GM19035 (cell line): ENCODE results near the gene C2CD2.
"Not testable (repeated sequence)": the region's sequence is repeated elsewhere in the genome, so short reads cannot be mapped to it uniquely, and the experiment has no call there.

ENCODE experiments used
- ATAC-seq: cut with Tn5 transposase; IDR thresholded peaks from one replicate; pipeline ENCODE4 v1.9.1; 2021; ENCODE audit not compliant: unreplicated experiment

C2CD2 gene

GRCh38 chr21:41953831-41954653, at the start of gene C2CD2:
Gene C2CD2, minus strand, starts transcription at chr21:41954018. Its CDS starts 370 bp downstream, at chr21:41953648.
- ATAC-seq, result peak; percentile 52

GRCh38 chr21:42003051-42003461, 49.2 kb upstream of the C2CD2 start:
- ATAC-seq, result no peak

GRCh38 chr21:42002421-42002958, 48.7 kb upstream of the C2CD2 start:
- ATAC-seq, result peak; percentile 75

- ATAC-seq, result no peak
Measured at GRCh38 chr21:42001781-42002180, 48.0 kb upstream of the C2CD2 start.

DNA sequence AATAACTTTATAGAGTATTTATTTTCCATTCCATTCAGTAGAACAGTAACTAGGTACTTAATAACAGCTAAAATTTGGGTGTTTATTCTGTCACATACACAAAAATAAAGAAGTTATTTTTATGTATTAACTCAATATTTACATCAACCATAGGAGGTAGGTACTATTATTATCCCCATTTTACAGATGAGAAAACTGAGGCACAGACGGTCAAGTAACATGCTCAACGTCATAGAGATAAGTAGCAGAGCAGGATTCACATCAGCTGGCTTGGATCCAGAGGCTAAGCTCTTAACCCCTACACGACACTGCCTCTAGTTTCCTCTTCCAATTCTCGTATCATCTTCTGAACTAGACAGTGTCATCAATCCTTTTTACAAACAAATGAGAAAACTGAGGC, 47.1 kb upstream of the C2CD2 start:
- ATAC-seq, result no peak

DNA sequence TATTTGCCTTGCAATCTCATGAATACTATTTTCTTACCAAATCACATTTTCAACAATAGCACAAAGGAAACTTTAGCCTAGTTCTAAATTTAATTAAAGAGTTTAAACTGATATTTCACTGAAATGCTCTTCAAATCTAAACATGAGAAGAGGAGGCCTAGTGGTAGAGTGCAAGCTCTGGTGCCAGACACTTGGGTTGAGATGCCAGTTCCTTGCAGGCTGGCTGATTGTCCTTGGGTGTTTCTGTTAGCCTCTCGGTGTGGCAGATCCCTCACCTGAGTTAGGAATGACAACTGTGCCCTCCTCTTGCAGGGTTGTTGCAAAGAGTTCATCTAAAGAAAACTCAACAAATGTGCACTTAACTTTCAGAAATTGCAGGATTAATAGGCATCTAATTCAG, 43.8 kb upstream of the C2CD2 start:
- no peak for ATAC-seq

GRCh38 chr21:41995577-41995976, 41.8 kb upstream of the C2CD2 start:
- no peak for ATAC-seq

- not testable (repeated sequence) for ATAC-seq
Measured at GRCh38 chr21:41994613-41995012, 40.8 kb upstream of the C2CD2 start.

DNA sequence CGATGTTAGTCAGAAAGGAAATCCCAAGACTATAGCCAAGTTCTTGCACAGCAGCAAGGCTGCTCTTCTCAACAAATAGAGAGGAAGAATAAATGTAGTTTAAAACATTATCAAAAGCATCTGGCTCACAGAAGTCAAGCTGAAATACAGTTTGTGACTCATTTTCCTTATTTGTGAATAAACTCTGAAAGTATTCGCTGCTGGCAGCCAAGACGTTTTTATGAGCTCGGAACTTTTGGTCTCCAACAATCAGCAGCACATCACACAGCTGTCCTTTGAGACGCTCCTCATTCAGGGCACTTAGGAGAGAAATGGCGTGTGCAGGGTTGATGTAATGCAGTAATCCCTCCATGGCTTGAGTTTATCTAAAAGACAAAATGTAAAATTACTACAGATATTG, 39.9 kb upstream of the C2CD2 start:
- no peak for ATAC-seq

GRCh38 chr21:41992576-41992975, 38.8 kb upstream of the C2CD2 start:
- ATAC-seq, result no peak

GRCh38 chr21:41991659-41992058, 37.8 kb upstream of the C2CD2 start:
- ATAC-seq, result no peak

- ATAC-seq, result no peak
Measured at GRCh38 chr21:41989698-41990097, 35.9 kb upstream of the C2CD2 start.

- ATAC-seq, result no peak
Measured at GRCh38 chr21:41987310-41987709, 33.5 kb upstream of the C2CD2 start.

DNA sequence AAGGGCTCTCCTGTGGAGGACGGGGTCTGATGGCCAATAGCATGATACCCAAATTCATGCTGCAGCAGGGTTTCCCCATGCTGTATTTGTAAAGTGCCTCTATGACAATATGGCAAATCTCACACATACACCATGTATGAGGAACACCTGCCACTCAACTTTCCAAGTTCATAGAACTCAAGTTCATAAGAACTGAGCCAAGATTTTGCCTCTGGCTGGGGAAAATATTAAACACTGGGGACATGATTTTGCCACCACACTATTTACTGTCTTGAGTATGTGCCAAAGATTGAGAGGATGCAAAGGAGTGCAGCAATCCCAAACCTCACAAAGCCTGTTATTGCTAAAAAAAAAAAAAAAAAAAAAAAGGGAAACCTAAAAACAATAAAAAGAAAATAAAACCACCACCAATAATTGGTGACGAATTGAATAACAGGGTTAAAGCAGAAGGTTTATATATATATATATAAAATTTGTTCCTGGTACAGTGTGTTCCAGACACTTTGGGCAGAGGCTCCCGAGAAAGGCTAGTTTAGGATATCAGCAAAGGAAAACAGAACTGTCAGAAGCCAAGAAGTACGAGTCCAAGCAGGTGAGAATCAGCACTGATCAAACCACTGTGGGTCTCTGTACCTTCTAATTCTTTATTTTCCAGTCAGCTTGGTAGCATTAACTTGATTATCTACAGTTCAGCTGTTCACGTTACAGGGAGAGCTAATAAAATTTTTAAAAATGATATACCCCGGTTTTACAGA, 32.0 kb upstream of the C2CD2 start:
- no peak for ATAC-seq

DNA sequence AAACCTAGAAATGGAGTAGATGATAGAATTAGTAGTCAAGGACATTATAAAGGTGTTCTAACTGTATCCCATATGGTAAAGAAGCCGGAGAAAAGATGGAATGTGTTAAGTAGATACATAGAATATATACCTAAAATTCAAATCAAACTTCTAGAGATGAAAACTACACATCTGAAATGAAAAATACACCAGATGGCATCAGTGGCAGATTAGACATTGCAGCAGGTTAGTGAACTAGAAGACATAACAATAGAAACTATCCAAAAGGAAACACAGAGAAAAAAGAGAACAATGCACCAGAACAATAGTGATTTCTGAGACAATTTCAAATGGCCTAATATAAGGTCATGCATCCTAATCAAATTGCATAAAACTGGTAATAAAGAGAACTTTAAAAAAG, 29.4 kb upstream of the C2CD2 start:
- ATAC-seq, result no peak

DNA sequence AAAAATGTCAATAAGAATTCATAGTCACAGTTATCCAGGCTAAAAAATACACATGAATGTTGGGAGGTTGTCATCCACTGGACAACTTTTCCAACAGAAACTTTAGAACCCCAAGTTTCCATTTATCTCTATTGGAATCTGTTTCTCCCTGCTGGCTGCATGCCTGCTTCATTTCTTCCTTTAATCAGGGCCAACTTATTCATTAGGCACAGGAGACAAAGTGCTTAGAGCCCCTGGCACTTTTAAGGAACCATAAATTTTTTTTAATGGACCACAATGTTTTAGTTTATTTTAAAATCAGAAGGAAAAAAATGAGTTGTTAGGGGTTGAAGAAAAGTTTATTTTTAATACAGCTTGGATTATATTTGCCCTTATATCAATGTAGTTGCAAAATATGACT, 26.7 kb upstream of the C2CD2 start:
- ATAC-seq, result no peak

GRCh38 chr21:41979751-41980369, 26.0 kb upstream of the C2CD2 start:
- ATAC-seq, result no peak

- ATAC-seq, result no peak
Measured at GRCh38 chr21:41979335-41979734, 25.5 kb upstream of the C2CD2 start.

DNA sequence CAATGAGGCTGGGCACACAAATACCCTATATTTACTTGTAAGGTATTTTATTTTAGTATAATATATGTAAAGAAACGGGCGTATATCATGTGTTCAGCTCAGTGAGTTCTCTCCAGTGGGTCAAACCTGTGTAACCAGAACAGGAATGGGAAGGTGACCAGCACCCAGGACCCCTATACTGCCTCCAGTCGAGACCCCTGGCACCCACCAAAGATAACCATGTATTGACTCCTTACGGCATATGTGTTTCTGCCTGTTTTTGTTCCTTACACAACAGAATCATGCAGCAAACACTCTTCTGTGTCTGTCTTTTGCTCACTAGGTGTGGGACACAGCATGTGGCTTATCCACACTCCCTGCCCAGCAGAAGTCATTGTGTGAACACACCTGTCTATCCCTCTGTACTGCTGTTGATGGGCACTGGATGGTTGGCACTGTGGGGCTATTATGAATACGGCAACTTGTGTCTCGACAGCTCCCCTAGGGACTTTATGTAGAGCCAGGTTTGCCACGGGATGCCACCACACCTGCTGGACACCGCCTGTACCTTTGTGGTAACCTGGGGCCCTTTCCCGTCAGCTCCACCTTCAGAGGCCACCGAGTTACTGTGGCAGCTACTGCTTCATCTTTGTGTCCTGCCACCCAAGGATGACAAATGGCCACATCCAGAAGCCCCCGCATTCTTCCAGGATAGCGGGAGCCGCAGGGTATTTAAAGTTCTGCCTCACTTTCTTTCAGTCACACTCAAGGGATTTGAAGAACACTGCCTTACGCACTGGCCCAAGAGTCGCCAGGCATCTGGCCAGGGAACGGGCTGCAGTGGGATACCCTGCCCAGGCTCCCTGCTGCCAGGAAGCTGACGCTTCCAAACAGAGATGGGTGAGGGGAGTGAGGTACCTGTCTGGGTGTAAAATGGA, 23.5 kb upstream of the C2CD2 start:
- ATAC-seq, result no peak

DNA sequence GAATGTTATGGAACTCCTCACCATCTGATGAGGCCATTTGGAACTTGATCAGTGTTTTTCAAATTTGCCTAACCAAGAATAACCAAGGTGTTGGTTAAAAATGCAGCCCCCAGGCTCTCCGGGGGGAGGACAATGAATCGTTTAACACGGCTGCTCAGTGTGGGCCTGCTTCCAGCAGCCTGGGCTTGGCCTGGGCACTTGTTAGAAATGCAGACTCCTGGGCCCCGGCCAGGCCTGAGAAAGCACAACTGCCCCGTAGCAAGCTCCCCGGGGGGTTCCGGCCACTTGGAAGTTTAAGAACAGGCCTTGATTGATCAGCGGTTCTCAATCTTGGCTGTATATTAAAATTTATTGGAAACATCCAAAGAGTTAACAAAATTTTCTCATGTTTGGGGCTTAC, 22.8 kb upstream of the C2CD2 start:
- ATAC-seq, result no peak
